Measurements from ENCODE around the gene MTREX. TPM values are rescaled to one million over a fixed set of nuclear protein-coding genes. Genes with fewer than 3 reads are reported as not detected.

Gene MTREX
- total and polyA plus RNA-seq, 10 of the 15 experiments (the other 5 are each of a cell fraction or from before 2014, with no cell fraction given), result 20.1 to 102 (median 49.0) TPM

- TF ChIP-seq, protein P1, sequence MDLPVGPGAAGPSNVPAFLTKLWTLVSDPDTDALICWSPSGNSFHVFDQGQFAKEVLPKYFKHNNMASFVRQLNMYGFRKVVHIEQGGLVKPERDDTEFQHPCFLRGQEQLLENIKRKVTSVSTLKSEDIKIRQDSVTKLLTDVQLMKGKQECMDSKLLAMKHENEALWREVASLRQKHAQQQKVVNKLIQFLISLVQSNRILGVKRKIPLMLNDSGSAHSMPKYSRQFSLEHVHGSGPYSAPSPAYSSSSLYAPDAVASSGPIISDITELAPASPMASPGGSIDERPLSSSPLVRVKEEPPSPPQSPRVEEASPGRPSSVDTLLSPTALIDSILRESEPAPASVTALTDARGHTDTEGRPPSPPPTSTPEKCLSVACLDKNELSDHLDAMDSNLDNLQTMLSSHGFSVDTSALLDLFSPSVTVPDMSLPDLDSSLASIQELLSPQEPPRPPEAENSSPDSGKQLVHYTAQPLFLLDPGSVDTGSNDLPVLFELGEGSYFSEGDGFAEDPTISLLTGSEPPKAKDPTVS (IDR thresholded peaks at IDR 0.05; ENCODE audit: low read depth, low read length), result no peak
- TF ChIP-seq GATAD2B (conservative IDR thresholded peaks at IDR 0.05; ENCODE audit: low read depth) (no peak), TAF1 (IDR thresholded peaks at IDR 0.05; ENCODE audit: borderline replicate concordance, low read depth, low read length) (no peak), BCLAF1 (IDR thresholded peaks at IDR 0.05) (no peak)
- TF ChIP-seq, protein P2, sequence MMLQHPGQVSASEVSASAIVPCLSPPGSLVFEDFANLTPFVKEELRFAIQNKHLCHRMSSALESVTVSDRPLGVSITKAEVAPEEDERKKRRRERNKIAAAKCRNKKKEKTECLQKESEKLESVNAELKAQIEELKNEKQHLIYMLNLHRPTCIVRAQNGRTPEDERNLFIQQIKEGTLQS (IDR thresholded peaks at IDR 0.05; ENCODE audit: borderline replicate concordance, extremely low read depth, low read depth, low read length), result no peak
- no peaks in the 10 kb centered on the region for H3K27me3 ChIP-seq (replicated peaks in 1 of 2; ENCODE audit: control insufficient read depth in 2 of 2, insufficient read depth in 2 of 2, low read length in 1 of 2)
- H3K9me3 ChIP-seq (replicated peaks; ENCODE audit: control insufficient read depth, insufficient read depth, low read length), result no peaks in the 10 kb centered on the region
- H3K4me2 ChIP-seq (ENCODE audit: control insufficient read depth, insufficient read depth), result no peak overlapping the region
- H2AFZ ChIP-seq (ENCODE audit: control insufficient read depth, low read depth, low read length), result no peak overlapping the region
- BruUV-seq (replicated peaks), result no TSS peak
- peaks cover 9% of the 10 kb centered on the region; the same call in 1 of the 2 replicates for H3K4me1 ChIP-seq (ENCODE audit: control insufficient read depth, insufficient read depth, low read length)
- ChIA-PET RAD21 (ENCODE audit: unreplicated experiment) (no interaction called here), SMC1A (ENCODE audit: uncharacterized antibody, unreplicated experiment) (no interaction called here), CTCF (no interaction called here), POLR2A (no interaction called here)
- no peak overlapping the region for H3K9ac ChIP-seq (ENCODE audit: control insufficient read depth, insufficient read depth, low read length)
- H3K36me3 ChIP-seq (ENCODE audit: control insufficient read depth in 2 of 2, insufficient read depth in 2 of 2, low read length in 1 of 2), result peaks cover 0 to 10% of the 10 kb centered on the region in 2 experiments; a peak in 2 of 4 replicates
- no peak overlapping the region for H3K4me3 ChIP-seq
- DNase-seq (ENCODE audit: low read depth, low spot score), result no peak
- intact Hi-C loops (cut with micrococcal nuclease; ENCODE audit: unreplicated experiment) (no loop called here), in situ Hi-C loops (cut with MboI) (no loop called here)
- FAIRE-seq, result no peak
- no peak for ATAC-seq
- H3K79me2 ChIP-seq (ENCODE audit: control insufficient read depth, insufficient read depth, low read length), result no peaks in the 10 kb centered on the region
- H3K27ac ChIP-seq (ENCODE audit: control insufficient read depth, insufficient read depth), result no peak overlapping the region
- no peaks in the 10 kb centered on the region for H4K20me1 ChIP-seq (ENCODE audit: control insufficient read depth, insufficient read depth)
Observed at GRCh38 chr5:55416306-55416705, 108.5 kb downstream of the MTREX start.
